H1 (cell line): ENCODE data around the gene CYP4F11. TPM values are rescaled to one million over a fixed set of nuclear protein-coding genes. Genes with fewer than 3 reads are reported as not detected.

ENCODE experiments used
- CTCF ChIA-PET: fragments of 300-600 bp; sonication (Branson Sonifier 250); formaldehyde crosslinking; loops from one replicate; lab custom pipeline; 2021; ENCODE audit not compliant: partially characterized antibody; lab: Charles Lee
- POLR2A ChIA-PET: fragments of 300-600 bp; sonication (Branson Sonifier 250); formaldehyde crosslinking; loops from one replicate; lab custom pipeline; 2021; ENCODE audit warnings: inconsistent platforms; ENCODE audit not compliant: partially characterized antibody; lab: Charles Lee
- DNase-seq, 2 experiments: peaks; one replicate each; pipeline versions ENCODE4 v3.0.0 to v3.0.0-alpha.2; 2010 to 2022; ENCODE audit warnings: low spot score in 2 of 2, low read depth in 1 of 2, mixed read lengths in 1 of 2
- FAIRE-seq: peaks from 2 replicates; lab custom pipeline; 2011; peaks lifted over from hg19 to GRCh38; lab: Jason Lieb, UNC
- H2AFZ ChIP-seq: 2 replicates; pipeline ENCODE4 v1.8.1; 2012; ENCODE audit warnings: low read length, inconsistent platforms
- H2AK5ac ChIP-seq: 2 replicates; pipeline ENCODE4 v1.6.1; 2013; ENCODE audit warnings: low read depth, low read length
- H2BK120ac ChIP-seq: replicated peaks from 2 replicates; pipeline ENCODE3; 2013; ENCODE audit warnings: low read depth, low read length, inconsistent platforms
- H2BK12ac ChIP-seq: 2 replicates; pipeline ENCODE4 v1.6.1; 2013; ENCODE audit warnings: low read depth, low read length
- H2BK15ac ChIP-seq: 2 replicates; pipeline ENCODE4 v1.6.1; 2013; ENCODE audit warnings: low read length
- H2BK20ac ChIP-seq: 2 replicates; pipeline ENCODE4 v1.6.1; 2013; ENCODE audit warnings: low read length
- H2BK5ac ChIP-seq: 2 replicates; pipeline ENCODE4 v1.6.1; 2013; ENCODE audit warnings: low read depth, low read length
- H3K14ac ChIP-seq: 2 replicates; pipeline ENCODE4 v1.6.1; 2013; ENCODE audit warnings: inconsistent platforms; ENCODE audit not compliant: insufficient read length
- H3K18ac ChIP-seq: 2 replicates; pipeline ENCODE4 v1.6.1; 2013; ENCODE audit warnings: low read length; ENCODE audit errors: extremely low read depth
- H3K23ac ChIP-seq: 2 replicates; pipeline ENCODE4 v1.6.1; 2013; ENCODE audit warnings: inconsistent platforms; ENCODE audit not compliant: insufficient read length
- H3K23me2 ChIP-seq: 2 replicates; pipeline ENCODE4 v1.6.1; 2013; ENCODE audit warnings: low read depth, low read length
- H3K27ac ChIP-seq: 2 replicates; pipeline ENCODE4 v1.6.1; 2011; ENCODE audit warnings: low read depth, low read length, inconsistent platforms
- H3K27me3 ChIP-seq, 4 experiments: replicated peaks in 1 of 4; 1 replicate in 1 of 4; 2 replicates in 3 of 4; pipeline versions ENCODE4 v1.6.1 to v1.8.1; 2011 to 2013; ENCODE audit warnings: low read length in 3 of 4, mild to moderate bottlenecking in 3 of 4, inconsistent platforms in 2 of 4, mixed read lengths in 2 of 4, moderate library complexity in 1 of 4; ENCODE audit not compliant: control insufficient read depth in 3 of 4, insufficient read depth in 3 of 4; ENCODE audit errors: extremely low read depth in 1 of 4
- H3K36me3 ChIP-seq, 4 experiments: 2 replicates each; pipeline versions ENCODE4 v1.6.1 to v1.8.1; 2011 to 2013; ENCODE audit warnings: mild to moderate bottlenecking in 4 of 4, low read length in 3 of 4, moderate library complexity in 2 of 4, control low read depth in 1 of 4, inconsistent platforms in 1 of 4; ENCODE audit not compliant: insufficient read depth in 4 of 4, control insufficient read depth in 2 of 4
- H3K4ac ChIP-seq: replicated peaks from 2 replicates; pipeline ENCODE3; 2013; ENCODE audit warnings: low read length, low read depth, mixed read lengths, inconsistent platforms; ENCODE audit not compliant: insufficient read length
- H3K4me1 ChIP-seq, 4 experiments: replicated peaks in 1 of 4; 1 replicate in 1 of 4; 2 replicates in 3 of 4; pipeline versions ENCODE4 v1.6.1 to v1.8.1; 2011 to 2013; ENCODE audit warnings: low read length in 3 of 4, inconsistent platforms in 2 of 4, mixed read lengths in 1 of 4; ENCODE audit not compliant: insufficient read depth in 4 of 4, control insufficient read depth in 3 of 4
- H3K4me2 ChIP-seq, 2 experiments: 2 replicates each; pipeline versions ENCODE4 v1.6.1 to v1.8.1; 2011 to 2013; ENCODE audit warnings: low read depth in 2 of 2, low read length in 2 of 2, control low read depth in 1 of 2, inconsistent platforms in 1 of 2, mild to moderate bottlenecking in 1 of 2; ENCODE audit not compliant: insufficient read depth in 1 of 2
- H3K4me3 ChIP-seq, 4 experiments: fragments of 200-600, 300-600 bp in 1 of 4; sonication (generic), shearing (Covaris generic), sonication (Bioruptor Twin) in 1 of 4; 2 replicates each; pipeline versions ENCODE4 v1.5.1 to v1.8.1; 2011 to 2016; ENCODE audit warnings: low read length in 4 of 4, low read depth in 3 of 4, control low read depth in 2 of 4, inconsistent platforms in 2 of 4, mild to moderate bottlenecking in 2 of 4, mixed read lengths in 1 of 4, moderate library complexity in 1 of 4; ENCODE audit not compliant: insufficient read depth in 2 of 4; ENCODE audit errors: extremely low read depth in 1 of 4
- H3K56ac ChIP-seq: replicated peaks from 2 replicates; pipeline ENCODE3; 2013; ENCODE audit warnings: low read depth, mild to moderate bottlenecking, mixed read lengths, low read length, inconsistent platforms; ENCODE audit not compliant: insufficient read length
- H3K79me1 ChIP-seq: 2 replicates; pipeline ENCODE4 v1.6.1; 2013; ENCODE audit warnings: low read depth, low read length, control low read depth
- H3K79me2 ChIP-seq, 2 experiments: 2 replicates each; pipeline versions ENCODE4 v1.6.1 to v1.8.1; 2012 to 2013; ENCODE audit warnings: low read length in 2 of 2, mild to moderate bottlenecking in 2 of 2, inconsistent platforms in 1 of 2; ENCODE audit not compliant: insufficient read depth in 2 of 2, control insufficient read depth in 1 of 2
- H3K9ac ChIP-seq, 4 experiments: replicated peaks in 1 of 4; 1 replicate in 1 of 4; 2 replicates in 3 of 4; pipeline versions ENCODE4 v1.6.1 to v1.8.1; 2011 to 2013; ENCODE audit warnings: low read depth in 3 of 4, low read length in 3 of 4, control low read depth in 2 of 4, mild to moderate bottlenecking in 2 of 4, moderate library complexity in 2 of 4, inconsistent platforms in 1 of 4; ENCODE audit errors: extremely low read depth in 1 of 4
- H3K9me3 ChIP-seq, 2 experiments: 2 replicates each; pipeline versions ENCODE4 v1.6.1 to v1.8.1; 2012 to 2013; ENCODE audit warnings: mild to moderate bottlenecking in 2 of 2, moderate library complexity in 2 of 2, control low read depth in 1 of 2, inconsistent platforms in 1 of 2, low read depth in 1 of 2, low read length in 1 of 2, mixed read lengths in 1 of 2; ENCODE audit not compliant: insufficient read depth in 2 of 2
- H4K20me1 ChIP-seq, 2 experiments: replicated peaks in 1 of 2; 2 replicates each; pipeline versions ENCODE3 to v1.8.1; 2011 to 2013; ENCODE audit warnings: inconsistent platforms in 2 of 2, low read length in 2 of 2, mild to moderate bottlenecking in 1 of 2; ENCODE audit not compliant: insufficient read depth in 2 of 2, control insufficient read depth in 1 of 2
- H4K5ac ChIP-seq: 2 replicates; pipeline ENCODE4 v1.6.1; 2013; ENCODE audit warnings: low read length, low read depth, mixed read lengths, inconsistent platforms; ENCODE audit not compliant: insufficient read length
- H4K8ac ChIP-seq: 2 replicates; pipeline ENCODE4 v1.8.0; 2013; ENCODE audit warnings: mild to moderate bottlenecking, moderate library complexity, low read length, inconsistent platforms; ENCODE audit not compliant: insufficient read depth; ENCODE audit errors: extremely low read depth
- H4K91ac ChIP-seq: replicated peaks from 2 replicates; pipeline ENCODE3; 2013; ENCODE audit warnings: low read length, mixed read lengths, inconsistent platforms; ENCODE audit not compliant: insufficient read length
- ASH2L ChIP-seq: fragments of 200-600, 300-600 bp; sonication (generic); IDR thresholded peaks from one replicate; pipeline ENCODE4 v1.7.1; 2017; ENCODE audit warnings: low read length
- ATF3 ChIP-seq: IDR thresholded peaks from 2 replicates; pipeline ENCODE4 v1.6.1; 2011; ENCODE audit warnings: low read depth, mild to moderate bottlenecking, low read length; ENCODE audit not compliant: insufficient read depth
- EGR1 ChIP-seq: IDR thresholded peaks from 2 replicates; pipeline ENCODE4 v1.6.1; 2011; ENCODE audit warnings: low read depth, low read length, borderline replicate concordance
- EZH2 ChIP-seq: fragments of 200-600 bp; sonication (generic); IDR thresholded peaks from 2 replicates; pipeline ENCODE4 v1.7.1; 2012; ENCODE audit warnings: low read depth, mild to moderate bottlenecking, moderate library complexity, low read length, inconsistent platforms; ENCODE audit not compliant: severe bottlenecking
- FOSL1 ChIP-seq: IDR thresholded peaks from 2 replicates; pipeline ENCODE4 v1.6.1; 2011; ENCODE audit warnings: mild to moderate bottlenecking, low read depth, low read length, moderate library complexity; ENCODE audit not compliant: insufficient read depth
- KDM1A ChIP-seq: fragments of 200-600, 300-600 bp; sonication (generic); IDR thresholded peaks from 2 replicates; pipeline ENCODE4 v1.7.1; 2016; ENCODE audit warnings: mild to moderate bottlenecking, low read length, borderline replicate concordance
- TAF7 ChIP-seq: optimal IDR thresholded peaks from 2 replicates; pipeline ENCODE3; 2011; ENCODE audit warnings: low read depth, mild to moderate bottlenecking, inconsistent platforms, low read length, moderate library complexity, borderline replicate concordance
- ZNF274 ChIP-seq: IDR thresholded peaks from 2 replicates; pipeline ENCODE4 v1.7.0; 2012; ENCODE audit warnings: low read length, borderline replicate concordance; ENCODE audit errors: extremely low read depth
- WGBS, 2 experiments: shearing (Covaris generic) in 1 of 2; methylation state at CpG; one replicate each; pipeline versions ENCODE4 v1.1.6 to v1.1.7; 2013 to 2015; ENCODE audit warnings: low lambda C conversion rate in 2 of 2, mixed read lengths in 2 of 2, inconsistent platforms in 1 of 2, low coverage in 1 of 2, missing lambda C conversion rate in 1 of 2; ENCODE audit not compliant: insufficient replicate concordance in 2 of 2, insufficient coverage in 1 of 2, insufficient read length in 1 of 2; ENCODE audit errors: extremely low coverage in 1 of 2, missing lambda C conversion rate in 1 of 2; 5-methylcytosine and 5-hydroxymethylcytosine counted together
- polyA plus RNA-seq, 7 experiments: library from polyadenylated mRNA; depleted of rRNA in 3 of 7; stranded (reverse) in 5 of 7; unstranded in 2 of 7; fragments of >200 nt in 5 of 7; fragments of 200-250 nt in 2 of 7; gene quantifications; 1 replicate in 5 of 7; 2 replicates in 1 of 7; 4 replicates in 1 of 7; pipeline versions ENCODE4 v1.2.1 to v1.2.3, GENCODE V29; 2011 to 2013; ENCODE audit warnings: missing spikeins in 2 of 7, mixed read lengths in 2 of 7
- total RNA-seq: library from RNA; stranded (reverse); fragmentation: NEBNext Ultra II Directional; extraction: Animal tissue kit (Norgen Biotek cat#: 25700); gene quantifications from 2 replicates; pipeline ENCODE4 v1.2.1, GENCODE V29; 2021

Gene CYP4F11
- total and polyA plus RNA-seq, 2 of the 8 experiments (the other 6 are each of a cell fraction or from before 2014, with no cell fraction given) = not detected

GRCh38 chr19:15944401-15944800 is 10.1 kb upstream of the CYP4F11 start:
- ChIA-PET POLR2A (no interaction called here), CTCF (no interaction called here)
- Histone ChIP-seq H3K9me3 (peaks cover 56 to 62% of the 10 kb centered on the region in 2 experiments), H2BK120ac (no peak overlapping the region), H3K9ac (no peak overlapping the region), H3K23ac (no peak overlapping the region), H3K79me2 (no peaks in the 10 kb centered on the region), H2BK15ac (no peak overlapping the region), H3K4ac (no peak overlapping the region), H2AK5ac (no peak overlapping the region), H2AFZ (no peak overlapping the region), H2BK5ac (no peak overlapping the region), H3K4me2 (no peak overlapping the region), H3K14ac (no peak overlapping the region), H3K36me3 (no peaks in the 10 kb centered on the region), H4K91ac (no peak overlapping the region), H3K27me3 (no peaks in the 10 kb centered on the region), H3K4me1 (no peaks in the 10 kb centered on the region), H3K79me1 (no peaks in the 10 kb centered on the region), H3K56ac (no peak overlapping the region), H3K4me3 (no peak overlapping the region), H3K27ac (no peak overlapping the region), H4K20me1 (no peaks in the 10 kb centered on the region), H4K8ac (no peak overlapping the region), H4K5ac (no peak overlapping the region), H2BK12ac (no peak overlapping the region), H3K18ac (no peak overlapping the region), H3K23me2 (no peaks in the 10 kb centered on the region), H2BK20ac (no peak overlapping the region)
- WGBS, 2 experiments = 72% methylated on average over 4 of the region's 4 CpGs; no CpG with 5 or more reads in 1 of the 2 experiments
- DNase-seq (no peak), FAIRE-seq (no peak)
- no peak for TF ChIP-seq EZH2
- TF ChIP-seq EGR1 = no peak
- no peak for TF ChIP-seq ATF3
- no peak for TF ChIP-seq KDM1A
- no peak for TF ChIP-seq ASH2L
- no peak for TF ChIP-seq ZNF274
- no peak for TF ChIP-seq FOSL1
- no peak for TF ChIP-seq TAF7
